NK-92 (cell line): ENCODE data around the gene RNF5.
"Not testable (repeated sequence)": the region's sequence is repeated elsewhere in the genome, so short reads cannot be mapped to it uniquely, and the experiment has no call there.

Source experiments
- DNase-seq: peaks from one replicate; lab custom pipeline; 2025; ENCODE audit not compliant: unreplicated experiment; lab: John Stamatoyannopoulos, UW

RNF5 gene

DNA sequence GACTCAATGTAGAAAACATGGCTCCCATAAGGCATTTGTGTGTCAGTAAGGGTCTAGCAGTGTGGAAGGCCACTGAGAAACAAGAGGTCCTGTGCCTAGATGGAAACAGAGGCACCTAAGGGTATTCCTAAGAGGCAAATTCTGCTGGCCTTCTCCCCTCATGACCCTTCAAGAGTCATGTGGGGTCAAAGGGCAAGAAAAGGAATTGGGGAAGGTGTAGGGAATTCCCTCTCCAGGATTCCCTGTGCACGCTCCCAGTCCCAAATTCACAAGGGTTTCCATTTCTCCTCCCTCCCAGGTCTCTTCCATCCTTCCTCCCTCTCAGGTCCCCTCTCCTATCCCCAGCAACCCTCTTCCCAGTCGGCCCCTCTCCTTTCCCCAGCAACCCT is 2.9 kb upstream of the RNF5 start:
- no peak for DNase-seq

DNA sequence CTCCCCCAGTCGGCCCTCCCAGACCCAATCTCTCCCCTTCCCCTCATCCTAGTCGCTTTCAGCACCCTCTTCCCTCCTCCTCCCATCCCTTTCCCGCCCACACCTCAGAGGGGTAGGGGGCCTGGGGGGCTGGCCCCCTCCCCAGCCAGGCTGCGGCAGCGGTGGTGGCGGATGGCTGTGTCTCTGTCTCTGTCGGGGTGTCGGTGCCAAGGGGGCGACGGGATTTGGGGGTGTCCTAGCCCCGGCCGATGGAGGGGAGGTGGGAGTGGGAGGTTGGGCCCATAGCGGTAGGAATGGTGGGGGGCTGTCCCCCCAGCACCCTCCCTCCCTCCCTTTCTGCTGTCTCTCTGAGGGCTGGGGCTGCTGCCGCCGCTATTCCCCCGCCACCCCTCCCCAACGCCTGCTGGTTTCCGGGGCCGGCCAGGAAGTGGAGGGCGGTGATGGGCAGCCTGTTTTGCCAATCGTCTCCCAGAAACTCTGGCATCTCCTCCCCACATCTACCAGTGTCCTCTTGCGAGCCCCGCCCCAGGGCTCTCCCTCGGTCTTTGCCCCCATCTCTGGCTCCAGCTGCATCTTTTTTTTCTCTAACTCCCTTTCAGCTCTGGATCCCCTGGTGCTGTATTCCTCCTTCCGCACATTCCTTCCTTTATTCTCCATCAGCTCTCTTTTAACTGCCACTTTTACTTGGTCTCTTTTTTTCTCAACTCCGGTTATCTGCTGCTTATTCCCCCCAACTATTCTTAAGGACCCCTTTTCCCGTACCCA is 2.3 kb upstream of the RNF5 start, which contains the start of gene AGPAT1:
Gene AGPAT1, minus strand, starts transcription at position 374 of the 765 bp plus-strand sequence. CDS start 4,588 bp downstream, outside the sequence.
- DNase-seq = peak; percentile 56

DNA sequence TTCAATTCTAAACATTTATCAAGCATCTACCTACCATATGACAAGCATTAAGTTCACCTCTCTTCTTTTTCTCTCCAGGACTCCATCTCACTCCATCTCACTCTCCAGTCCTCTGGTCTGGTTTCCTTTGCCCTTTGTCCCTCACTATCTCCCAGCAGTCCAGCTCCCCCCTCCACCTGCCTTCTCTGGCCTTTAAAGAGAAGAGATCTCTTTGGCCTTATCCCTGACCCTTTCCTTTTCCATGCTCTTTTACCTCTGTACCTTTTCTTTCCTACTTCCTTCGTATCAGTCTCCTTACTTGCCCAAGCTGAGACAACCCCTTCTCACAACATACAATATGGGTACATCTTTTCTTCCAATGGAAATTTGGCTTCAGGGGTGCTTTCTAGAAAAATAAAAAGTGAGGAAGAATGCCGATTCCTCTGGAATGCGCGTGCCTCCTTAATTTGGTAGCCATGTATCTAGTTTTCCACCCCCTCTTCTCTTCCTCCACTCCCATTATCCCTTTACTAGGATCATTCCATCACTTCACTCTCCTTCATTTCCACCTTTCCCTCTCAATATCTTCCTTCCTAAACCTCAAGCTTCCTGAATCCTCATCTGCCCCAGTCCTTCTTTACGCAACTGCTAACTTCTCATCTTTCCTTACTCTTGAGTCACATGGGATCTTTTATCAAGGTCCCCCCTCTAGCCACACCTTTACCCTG is 1.6 kb upstream of the RNF5 start:
- DNase-seq = no peak

DNA sequence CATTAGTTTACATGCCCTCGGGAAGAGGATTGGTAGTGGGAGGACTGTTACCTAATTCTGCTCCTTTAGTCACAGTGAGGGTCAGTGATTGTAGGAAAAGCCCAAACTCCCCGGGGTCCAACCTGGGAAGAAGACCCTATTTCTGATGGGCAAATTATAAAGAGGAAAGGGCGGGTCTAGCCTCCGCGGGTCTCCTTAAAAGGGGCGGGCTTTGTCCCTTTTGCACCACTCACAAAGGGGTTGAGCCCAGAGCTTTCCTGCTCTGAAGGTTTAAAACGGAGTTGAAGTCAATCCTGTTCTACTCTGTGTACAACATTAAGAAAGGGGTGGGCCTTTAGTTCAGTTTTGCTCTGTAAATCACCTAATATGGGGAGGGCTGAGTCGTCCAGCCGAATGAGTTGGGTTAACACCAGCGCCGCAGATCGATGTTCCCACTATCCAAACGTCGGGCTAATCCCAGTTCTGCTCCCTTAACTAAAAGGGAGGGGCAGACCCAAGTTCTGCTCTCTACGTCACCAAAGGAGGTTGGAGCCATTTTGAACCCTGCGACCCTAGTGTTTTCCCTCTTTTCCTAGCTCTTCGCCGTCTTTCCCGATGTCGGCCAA is 920 bp upstream of the RNF5 start:
- no peak for DNase-seq

DNA sequence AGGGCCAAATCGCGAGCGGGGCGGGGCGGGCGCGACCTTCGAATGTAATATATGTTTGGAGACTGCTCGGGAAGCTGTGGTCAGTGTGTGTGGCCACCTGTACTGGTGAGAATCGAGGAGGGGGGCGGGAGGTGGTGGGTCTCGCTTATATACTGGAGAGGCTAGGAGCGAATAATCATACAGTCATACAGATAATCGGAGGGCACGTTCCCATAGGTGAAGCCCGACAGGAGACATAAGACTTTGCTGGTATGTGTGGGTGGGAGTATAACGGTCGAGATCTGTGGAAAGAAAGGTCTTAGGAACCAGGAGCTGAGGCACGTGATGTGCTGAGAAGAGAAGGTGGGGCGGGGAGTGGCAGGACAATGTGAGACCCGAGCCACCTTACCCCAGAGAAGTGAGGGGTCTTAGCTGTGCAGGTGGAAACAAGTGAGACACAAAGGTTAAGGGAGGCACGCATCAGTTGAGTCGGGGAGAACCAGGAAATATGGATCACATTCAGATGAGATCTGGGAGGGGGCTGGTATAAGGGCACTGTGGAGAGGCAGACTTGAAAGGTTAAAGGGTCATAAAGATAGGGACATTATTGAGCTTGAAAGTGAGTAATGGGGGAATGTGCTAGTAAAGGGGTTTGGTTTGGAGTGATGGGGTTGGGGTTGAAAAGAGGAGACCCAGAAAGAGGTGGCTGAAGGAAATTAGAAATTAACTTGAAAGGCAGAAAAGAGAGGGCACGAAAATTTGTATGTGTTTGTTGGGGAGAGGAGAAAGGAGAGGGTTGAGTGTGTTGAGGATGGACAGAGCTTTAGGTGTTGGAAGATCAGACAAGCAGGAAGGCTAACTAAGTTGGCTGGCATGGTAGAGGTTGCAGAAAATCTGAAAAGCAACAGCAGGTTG is 589 bp downstream of the RNF5 start:
- DNase-seq = no peak

DNA sequence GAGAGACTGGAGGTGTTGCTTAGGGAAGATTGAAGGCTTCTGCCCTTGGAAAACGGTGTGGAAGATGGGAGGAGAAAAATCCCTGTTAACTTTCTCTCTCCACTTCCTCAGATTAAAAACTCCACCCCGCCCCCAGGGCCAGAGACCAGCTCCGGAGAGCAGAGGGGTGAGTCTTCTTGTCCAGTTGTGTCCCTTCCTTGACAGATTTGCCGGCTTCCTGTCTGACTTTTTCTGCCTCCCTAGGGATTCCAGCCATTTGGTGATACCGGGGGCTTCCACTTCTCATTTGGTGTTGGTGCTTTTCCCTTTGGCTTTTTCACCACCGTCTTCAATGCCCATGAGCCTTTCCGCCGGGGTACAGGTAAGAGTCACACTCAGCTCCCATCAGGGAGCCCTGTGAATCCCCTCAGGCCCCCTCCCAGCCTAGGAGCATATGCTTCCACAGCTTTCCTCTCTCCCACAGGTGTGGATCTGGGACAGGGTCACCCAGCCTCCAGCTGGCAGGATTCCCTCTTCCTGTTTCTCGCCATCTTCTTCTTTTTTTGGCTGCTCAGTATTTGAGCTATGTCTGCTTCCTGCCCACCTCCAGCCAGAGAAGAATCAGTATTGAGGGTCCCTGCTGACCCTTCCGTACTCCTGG is 1.7 kb downstream of the RNF5 start:
- DNase-seq = no peak

DNA sequence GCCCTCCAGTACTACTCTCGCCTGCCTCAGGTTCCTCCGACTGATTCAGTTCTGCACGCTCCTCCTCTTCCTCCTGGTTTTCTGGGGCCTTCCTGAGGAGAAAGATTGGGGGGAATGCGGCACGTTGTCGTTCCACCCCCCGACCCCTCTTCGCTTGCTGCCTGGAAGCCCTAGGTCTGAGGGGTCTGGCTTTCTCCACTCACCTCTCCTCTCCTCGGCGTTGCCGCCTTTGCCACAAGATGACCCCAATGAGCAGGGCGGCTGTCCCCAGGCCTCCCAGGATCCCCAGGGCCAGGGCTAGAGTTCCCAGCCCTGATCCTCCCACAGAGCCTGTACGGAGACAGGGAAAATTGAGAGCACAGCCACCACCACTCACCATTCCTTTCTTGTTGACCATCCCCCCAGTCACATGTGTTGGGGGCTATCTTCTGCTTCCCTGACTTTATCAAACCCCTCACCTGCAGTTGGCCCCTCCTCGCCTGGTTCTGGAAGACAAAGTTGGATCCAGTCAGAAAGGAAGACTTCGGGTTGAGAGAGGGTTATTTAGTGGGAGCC is 3.0 kb downstream of the RNF5 start:
- no peak for DNase-seq

DNA sequence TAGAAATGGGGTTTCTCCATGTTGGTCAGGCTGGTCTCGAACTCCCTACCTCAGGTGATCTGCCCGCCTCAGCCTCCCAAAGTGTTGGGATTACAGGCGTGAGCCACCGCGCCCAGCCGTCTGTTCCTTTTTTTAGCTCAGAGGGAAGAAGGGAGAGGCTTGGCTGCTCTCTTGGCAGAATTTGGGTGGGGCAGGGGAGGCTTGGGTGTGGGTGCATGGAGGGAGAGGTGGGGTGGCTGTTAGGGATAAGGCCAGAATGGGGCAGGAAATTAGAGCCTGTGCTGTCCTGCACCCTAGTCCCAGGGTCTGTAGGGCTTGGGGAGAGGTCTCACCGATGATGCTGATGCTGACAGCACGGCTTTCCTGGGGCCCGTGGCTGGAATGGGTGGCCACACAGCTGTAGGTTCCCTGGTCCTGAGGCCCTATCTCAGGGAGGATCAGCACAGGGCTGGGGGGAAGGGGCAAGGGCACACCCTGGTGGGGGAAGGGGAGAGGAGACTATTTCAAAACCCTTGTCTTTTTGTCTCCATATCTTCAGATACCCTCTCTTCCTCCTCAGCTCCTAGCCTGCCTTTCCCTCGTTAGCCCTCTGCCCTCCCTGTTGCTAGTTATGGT is 3.8 kb downstream of the RNF5 start:
- DNase-seq = no peak

DNA sequence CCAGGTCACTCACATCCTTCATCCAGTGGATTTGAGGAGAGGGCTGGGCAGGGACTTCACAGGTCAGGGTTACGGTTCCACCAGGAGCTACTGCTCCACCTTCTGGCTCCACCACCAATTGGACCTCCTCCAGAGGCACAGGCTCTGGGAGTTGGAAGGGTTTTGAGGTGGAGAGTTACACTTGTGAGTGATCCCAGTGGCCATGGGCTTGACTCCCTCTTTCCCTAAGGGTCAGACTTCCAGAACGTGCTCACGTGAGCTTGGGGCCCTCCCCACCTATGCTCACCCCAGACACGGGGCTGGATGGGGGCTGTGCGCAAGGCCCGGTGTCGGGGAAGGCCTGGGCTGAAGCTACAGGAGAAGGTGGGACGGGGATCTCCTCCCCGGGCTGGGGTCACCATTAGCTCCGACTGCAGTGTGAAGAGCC is 4.4 kb downstream of the RNF5 start:
- DNase-seq = no peak

DNA sequence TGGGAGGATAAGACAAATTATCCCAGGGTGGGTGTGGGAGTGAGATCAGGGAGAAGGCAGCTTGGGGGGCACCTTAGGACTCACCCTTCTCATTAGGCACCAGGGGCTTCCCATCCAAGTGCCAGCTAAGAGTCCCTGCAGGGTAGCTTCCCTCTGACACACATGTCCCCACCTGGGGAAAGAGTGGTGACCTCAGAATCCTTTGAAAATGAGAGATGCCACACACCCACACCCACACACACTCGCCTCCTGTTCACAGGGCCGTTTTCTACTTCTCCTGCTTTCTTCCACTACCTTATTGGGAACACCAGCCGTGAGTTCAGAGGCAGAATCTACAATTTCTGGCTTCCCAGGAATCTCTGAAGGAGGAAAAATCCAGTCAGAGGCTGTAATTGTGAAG is 4.8 kb downstream of the RNF5 start:
- no peak for DNase-seq

DNA sequence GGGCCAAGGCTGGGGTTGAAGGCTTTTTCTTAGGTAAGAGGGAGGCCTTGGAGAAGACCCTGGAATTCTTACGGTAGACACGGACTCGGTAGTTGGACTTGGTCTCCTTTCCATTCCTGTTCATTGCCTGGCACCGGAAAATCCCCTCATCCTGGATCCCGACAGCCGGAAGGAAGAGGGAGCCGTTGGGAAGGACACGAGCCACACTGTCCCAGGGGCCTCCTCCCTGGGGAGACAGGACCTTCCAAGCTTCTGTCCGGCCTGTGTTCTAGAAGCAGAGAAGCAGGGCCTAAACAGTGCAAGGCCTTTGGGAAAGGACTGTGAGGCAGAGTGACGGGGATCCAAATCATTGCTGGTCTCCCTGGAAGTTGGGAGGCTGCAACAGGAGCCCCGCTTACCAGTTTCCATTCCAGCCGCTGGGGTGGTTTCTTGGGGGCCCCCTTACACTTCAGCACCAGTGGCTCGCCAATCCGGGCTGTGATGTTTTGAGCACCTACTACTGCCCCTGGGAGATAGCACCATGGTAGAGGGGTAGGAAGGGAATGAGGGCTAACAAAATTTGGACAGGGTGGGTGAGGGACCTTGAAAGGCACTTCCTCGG is 5.4 kb downstream of the RNF5 start:
- no peak for DNase-seq

DNA sequence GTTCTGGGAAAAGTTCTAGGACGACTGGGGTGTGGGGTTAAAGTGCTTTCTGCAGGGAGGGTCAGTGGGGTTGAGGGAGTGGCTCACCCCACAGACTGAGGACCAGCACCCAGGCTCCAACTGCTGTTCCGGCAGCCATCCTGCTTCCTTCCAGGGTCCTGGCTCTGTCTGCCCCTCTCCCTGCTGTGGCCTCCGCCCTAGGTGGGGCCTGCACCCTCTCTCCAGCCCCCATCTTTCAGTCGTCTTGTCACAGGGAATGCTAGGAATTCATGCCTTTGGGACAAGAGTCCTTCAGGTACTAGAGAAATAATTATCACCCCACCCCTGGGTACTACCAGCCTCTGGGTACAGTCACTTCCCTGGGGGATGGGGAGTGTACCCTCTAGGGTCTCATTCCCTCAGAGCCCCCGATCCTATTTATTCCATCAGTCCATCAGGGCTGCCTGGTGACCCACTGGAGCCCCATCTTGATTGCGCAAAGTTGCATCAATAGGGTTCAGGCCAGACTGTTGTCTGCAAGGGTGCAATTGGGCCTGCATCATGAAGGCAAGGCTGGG is 6.0 kb downstream of the RNF5 start, which contains the start of gene AGER:
Gene AGER, minus strand, starts transcription at position 170 of the 557 bp plus-strand sequence. Its CDS starts 31 bp downstream, at position 139.
- no peak for DNase-seq

DNA sequence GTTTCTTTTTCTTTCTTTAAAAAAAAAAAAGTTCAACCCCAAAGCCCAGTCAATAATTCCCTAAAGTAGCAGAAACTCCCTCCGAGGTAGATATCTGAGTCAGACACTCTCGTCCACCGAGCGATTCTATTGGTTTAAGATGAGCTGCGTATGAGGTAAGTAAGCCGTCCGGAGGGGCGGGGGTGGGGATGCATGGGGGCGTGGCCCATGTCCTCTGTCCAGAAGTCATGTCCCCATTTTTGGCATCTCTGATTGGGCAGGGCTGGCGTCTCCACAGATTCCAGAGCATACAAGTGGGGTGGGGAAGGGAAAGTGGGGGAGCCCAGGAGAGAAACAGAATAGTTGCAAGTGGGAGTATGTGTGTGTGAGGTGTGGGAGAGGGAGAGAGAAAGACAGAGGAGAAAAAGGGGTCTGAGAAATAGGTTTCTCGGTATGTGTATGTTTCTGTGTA is 7.5 kb downstream of the RNF5 start:
- DNase-seq = not testable (repeated sequence)

DNA sequence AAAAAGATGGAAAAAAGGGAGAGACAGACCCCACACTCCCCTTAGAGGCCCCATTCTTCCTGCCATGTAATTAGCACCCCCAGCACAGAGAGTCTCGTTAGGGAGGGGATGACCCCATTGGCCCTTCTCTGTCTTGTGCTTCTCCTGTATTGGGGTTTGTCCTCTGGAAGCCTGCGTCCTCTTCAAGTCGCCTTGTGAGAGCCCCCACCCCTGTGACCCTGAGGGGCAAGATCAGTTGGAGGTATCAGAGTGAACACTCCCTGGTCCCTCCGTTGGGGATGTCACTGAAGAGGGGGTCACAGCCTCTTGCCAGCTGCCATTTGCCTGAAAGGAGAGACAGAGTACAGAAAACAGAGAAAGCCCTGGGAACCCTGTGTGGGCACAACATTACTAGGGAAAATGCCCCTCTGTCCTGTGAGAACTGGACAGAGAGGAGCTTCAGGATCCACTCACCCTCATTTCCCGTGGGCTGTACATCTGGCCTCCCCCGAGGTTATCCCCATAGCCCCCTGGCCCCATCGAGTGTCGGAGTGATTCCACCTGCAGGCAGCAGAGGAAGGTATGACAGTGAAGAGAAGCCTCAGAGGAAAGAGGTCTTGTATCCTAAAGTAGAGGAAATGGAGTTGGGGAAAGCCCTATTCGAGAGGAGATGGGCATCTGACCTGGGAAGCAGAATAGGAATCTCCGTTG is 8.1 kb downstream of the RNF5 start:
- DNase-seq = not testable (repeated sequence)

DNA sequence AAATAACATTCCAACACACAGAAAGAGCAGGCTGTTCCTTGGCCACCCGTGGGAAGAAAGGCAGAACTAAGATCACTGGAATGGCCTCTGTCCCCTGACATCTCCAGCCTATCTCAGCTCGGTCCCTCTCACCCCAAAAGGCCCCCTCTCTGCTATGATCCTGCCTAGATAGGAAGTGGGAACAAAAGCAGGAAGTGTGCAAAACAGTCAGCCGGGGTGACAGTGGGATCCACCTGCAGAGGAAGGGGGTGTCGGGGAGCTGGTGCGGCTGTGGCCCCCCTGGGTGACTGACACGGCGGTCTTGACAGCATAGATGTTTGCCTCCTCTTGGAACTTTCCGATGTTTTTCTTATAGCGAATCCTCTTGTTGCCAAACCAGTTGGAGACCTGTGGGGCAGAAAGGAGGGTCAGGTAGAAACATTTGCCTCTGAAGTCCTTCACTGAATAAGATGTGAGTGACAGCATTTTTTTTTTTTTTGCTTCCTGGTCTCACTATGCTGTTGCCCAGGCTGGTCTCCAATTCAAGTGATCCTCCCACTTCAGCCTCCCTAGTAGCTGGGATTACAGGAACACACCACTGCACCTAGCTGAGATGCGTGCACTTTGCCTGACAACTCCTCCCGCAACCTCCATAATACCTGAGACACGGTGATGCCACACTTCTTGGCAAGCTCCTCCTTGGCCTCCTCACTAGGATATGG is 9.0 kb downstream of the RNF5 start:
- no peak for DNase-seq

DNA sequence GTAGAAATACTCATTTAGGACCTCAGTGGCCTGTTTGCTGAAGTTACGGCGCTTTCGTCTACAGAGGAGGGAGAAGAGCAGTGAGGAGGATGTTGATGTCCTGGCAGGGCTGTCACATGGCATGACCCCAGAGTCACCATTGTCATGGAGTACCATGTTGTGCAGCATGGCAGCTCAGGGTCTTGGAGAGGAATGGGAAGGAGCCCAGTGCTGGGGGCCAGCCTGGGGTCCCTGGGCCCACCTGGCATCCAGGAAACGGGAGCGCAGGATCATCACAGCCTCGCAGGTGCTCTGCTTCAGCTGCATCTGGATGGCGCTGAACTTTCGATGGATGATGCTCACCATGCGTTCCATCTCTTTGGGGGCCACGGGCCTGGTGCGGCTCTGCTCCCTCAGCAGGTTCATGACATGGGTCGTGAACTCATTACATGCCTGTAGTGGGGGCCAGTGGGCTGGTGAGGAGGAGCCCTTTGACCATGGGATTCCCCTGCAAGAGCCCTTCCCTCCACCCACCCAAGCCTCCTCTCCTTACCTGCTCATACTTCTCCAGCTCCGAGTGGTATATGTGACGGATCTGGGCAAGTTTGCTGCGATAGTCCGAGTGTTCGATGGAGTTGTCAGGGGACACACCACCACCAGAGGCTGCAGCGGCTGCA is 9.6 kb downstream of the RNF5 start:
- not testable (repeated sequence) for DNase-seq

DNA sequence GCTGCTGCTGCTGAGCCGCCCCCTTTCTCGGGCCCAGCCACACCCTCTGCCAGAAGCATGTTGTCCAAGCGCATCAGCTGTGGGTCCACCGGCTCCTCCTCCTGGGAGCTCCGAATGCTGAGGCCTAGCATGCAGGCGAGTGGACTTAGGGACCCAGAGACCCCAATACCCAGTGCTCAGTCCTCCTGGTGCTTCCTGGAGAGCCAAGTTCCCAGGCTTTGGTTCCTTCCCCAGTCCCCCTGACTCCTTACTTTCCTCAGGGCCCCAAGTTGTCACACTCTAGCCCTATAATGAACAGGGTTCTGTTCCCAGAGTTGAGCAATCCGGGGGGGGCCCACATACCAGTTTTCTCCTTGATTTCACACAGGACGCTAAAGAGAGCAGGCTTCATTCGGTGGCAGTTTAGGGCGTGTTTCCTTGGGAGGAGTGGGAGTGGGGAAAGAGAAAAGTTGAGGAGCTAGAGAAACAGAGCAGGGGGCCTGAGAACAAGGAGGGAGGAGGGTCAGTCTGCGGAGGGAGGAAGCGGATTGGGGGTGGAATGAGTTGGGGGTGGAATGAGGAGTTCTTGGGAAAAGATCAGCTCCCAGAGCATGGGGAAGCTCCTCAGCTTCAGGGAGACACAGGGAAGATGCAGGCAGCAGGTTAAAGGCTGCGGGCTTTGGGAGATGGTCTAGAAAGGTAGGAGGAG is 10.3 kb downstream of the RNF5 start:
- DNase-seq = no peak
